ENCODE measurements around the gene CKAP2L.
"Not testable (repeated sequence)": the region's sequence is repeated elsewhere in the genome, so short reads cannot be mapped to it uniquely, and the experiment has no call there.

The CKAP2L gene

GRCh38 chr2:112712465-112712864 is 51.9 kb downstream of the CKAP2L start:
- Histone ChIP-seq H3K9me3 (ENCODE audit: severe bottlenecking) (no peaks in the 10 kb centered on the region), H3K27me3 (ENCODE audit: insufficient read depth, low read depth, severe bottlenecking) (no peaks in the 10 kb centered on the region), H3K36me3 (no peaks in the 10 kb centered on the region), H3K4me3 (ENCODE audit: low read depth, low read length) (no peak overlapping the region), H3K27ac (no peak overlapping the region)
- TF ChIP-seq, protein P1, sequence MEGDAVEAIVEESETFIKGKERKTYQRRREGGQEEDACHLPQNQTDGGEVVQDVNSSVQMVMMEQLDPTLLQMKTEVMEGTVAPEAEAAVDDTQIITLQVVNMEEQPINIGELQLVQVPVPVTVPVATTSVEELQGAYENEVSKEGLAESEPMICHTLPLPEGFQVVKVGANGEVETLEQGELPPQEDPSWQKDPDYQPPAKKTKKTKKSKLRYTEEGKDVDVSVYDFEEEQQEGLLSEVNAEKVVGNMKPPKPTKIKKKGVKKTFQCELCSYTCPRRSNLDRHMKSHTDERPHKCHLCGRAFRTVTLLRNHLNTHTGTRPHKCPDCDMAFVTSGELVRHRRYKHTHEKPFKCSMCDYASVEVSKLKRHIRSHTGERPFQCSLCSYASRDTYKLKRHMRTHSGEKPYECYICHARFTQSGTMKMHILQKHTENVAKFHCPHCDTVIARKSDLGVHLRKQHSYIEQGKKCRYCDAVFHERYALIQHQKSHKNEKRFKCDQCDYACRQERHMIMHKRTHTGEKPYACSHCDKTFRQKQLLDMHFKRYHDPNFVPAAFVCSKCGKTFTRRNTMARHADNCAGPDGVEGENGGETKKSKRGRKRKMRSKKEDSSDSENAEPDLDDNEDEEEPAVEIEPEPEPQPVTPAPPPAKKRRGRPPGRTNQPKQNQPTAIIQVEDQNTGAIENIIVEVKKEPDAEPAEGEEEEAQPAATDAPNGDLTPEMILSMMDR (IDR thresholded peaks at IDR 0.05; ENCODE audit: low read depth, low read length), result no peak
- DNase-seq, result no peak

- DNase-seq, result no peak
Observed at GRCh38 chr2:112710956-112711750, 53.3 kb downstream of the CKAP2L start.

GRCh38 chr2:112709703-112710102 is 54.7 kb downstream of the CKAP2L start:
- H3K9me3 ChIP-seq (ENCODE audit: severe bottlenecking), result no peaks in the 10 kb centered on the region
- no peaks in the 10 kb centered on the region for H3K36me3 ChIP-seq
- TF ChIP-seq, protein P1 (IDR thresholded peaks at IDR 0.05; ENCODE audit: low read depth, low read length), result no peak
- H3K27me3 ChIP-seq (ENCODE audit: insufficient read depth, low read depth, severe bottlenecking), result no peaks in the 10 kb centered on the region
- H3K27ac ChIP-seq, result no peak overlapping the region; the same call in 1 of the 2 replicates
- no peak overlapping the region for H3K4me3 ChIP-seq (ENCODE audit: low read depth, low read length)
- peak; percentile 54 for DNase-seq

More at GRCh38 chr2:112710956-112711750, 53.3 kb downstream of the CKAP2L start:
- H3K27ac ChIP-seq, result no peak overlapping the region
- H3K36me3 ChIP-seq, result no peaks in the 10 kb centered on the region
- no peaks in the 10 kb centered on the region for H3K27me3 ChIP-seq (ENCODE audit: insufficient read depth, low read depth, severe bottlenecking)
- H3K9me3 ChIP-seq (ENCODE audit: severe bottlenecking), result no peaks in the 10 kb centered on the region
- H3K4me3 ChIP-seq (ENCODE audit: low read depth, low read length), result no peak overlapping the region
- TF ChIP-seq, protein P1 (IDR thresholded peaks at IDR 0.05; ENCODE audit: low read depth, low read length), result no peak

DNA sequence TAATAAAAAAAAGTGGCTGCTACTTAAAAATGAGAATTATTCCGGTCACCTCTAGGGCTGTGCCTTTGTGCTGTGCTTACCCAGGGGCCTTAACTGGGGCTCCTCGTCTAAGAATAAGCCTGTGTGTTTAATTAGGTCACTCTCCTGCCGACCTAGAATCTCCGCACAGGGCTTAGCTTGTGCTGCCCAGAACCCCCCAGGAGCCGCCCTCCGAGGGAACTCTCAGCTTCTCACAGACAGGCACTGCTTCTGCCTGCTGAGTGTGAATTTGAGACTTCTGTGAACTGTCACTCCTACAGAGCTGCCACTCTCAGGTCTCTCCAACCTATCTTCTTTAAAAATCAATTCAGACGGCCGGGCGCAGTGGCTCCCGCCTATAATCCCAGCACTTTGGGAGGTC is 55.4 kb downstream of the CKAP2L start:
- H3K4me3 ChIP-seq (ENCODE audit: low read depth, low read length), result no peak overlapping the region
- no peaks in the 10 kb centered on the region for H3K9me3 ChIP-seq (ENCODE audit: severe bottlenecking)
- no peaks in the 10 kb centered on the region for H3K27me3 ChIP-seq (ENCODE audit: insufficient read depth, low read depth, severe bottlenecking)
- TF ChIP-seq, protein P1 (IDR thresholded peaks at IDR 0.05; ENCODE audit: low read depth, low read length), result no peak
- H3K27ac ChIP-seq, result no peak overlapping the region; the same call in none of the 2 replicates
- DNase-seq, result peak; percentile 71
- no peaks in the 10 kb centered on the region for H3K36me3 ChIP-seq

- not testable (repeated sequence) for H3K9me3 ChIP-seq (ENCODE audit: severe bottlenecking); H3K27ac ChIP-seq; H3K36me3 ChIP-seq; H3K4me3 ChIP-seq (ENCODE audit: low read depth, low read length); DNase-seq; H3K27me3 ChIP-seq (ENCODE audit: insufficient read depth, low read depth, severe bottlenecking)
Observed at GRCh38 chr2:112706947-112707346, 57.5 kb downstream of the CKAP2L start.

DNA sequence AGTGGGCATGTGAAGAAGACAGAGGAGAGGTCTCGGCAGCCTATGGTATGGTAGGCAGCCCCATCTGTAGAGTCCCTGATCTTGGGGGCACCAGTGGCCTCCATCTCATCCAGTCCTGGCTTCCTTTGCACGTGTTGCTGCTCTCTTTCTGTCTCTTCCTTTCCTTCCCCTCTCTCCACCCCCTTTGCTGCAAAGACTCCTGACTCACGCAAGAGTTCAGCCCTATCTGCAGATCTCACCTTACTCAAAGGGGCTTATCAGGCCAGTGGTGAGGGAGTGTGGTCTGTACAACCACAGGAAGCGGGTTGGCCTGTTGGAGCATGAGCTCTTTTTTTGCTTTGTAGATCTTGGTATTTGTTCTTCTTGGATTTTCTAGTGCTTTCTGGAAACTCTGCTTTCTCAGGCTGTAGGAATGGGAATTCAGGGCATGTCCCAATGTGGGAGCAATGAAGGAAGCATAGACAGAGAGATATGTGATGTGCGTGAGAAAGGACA is 58.2 kb downstream of the CKAP2L start:
- Histone ChIP-seq H3K36me3 (no peaks in the 10 kb centered on the region), H3K27me3 (ENCODE audit: insufficient read depth, low read depth, severe bottlenecking) (no peaks in the 10 kb centered on the region), H3K27ac (no peak overlapping the region), H3K9me3 (ENCODE audit: severe bottlenecking) (no peaks in the 10 kb centered on the region), H3K4me3 (ENCODE audit: low read depth, low read length) (no peak overlapping the region)
- TF ChIP-seq, protein P1 (IDR thresholded peaks at IDR 0.05; ENCODE audit: low read depth, low read length), result no peak
- no peak for DNase-seq

Measured in WERI-Rb-1 (cell line).